HepG2 (cell line): ENCODE data around the gene MEX3D. TPM values are rescaled to one million over a fixed set of nuclear protein-coding genes. Genes with fewer than 3 reads are reported as not detected.

ENCODE experiments used
- CBX5 ChIP-seq: sonication (generic); formaldehyde crosslinking; IDR thresholded peaks from 2 replicates; pipeline ENCODE4 v1.4.0; 2020; ENCODE audit warnings: missing genetic modification reagents, borderline replicate concordance
- ESRRA ChIP-seq: sonication (generic); formaldehyde crosslinking; IDR thresholded peaks from 2 replicates; pipeline ENCODE4 v1.5.1; 2020; ENCODE audit warnings: mild to moderate bottlenecking, low read depth, missing genetic modification reagents
- HBP1 ChIP-seq: IDR thresholded peaks from 2 replicates; pipeline ENCODE4 v1.6.1; 2016; ENCODE audit warnings: low read depth, control low read depth
- JDP2 ChIP-seq: sonication (generic); formaldehyde crosslinking; IDR thresholded peaks from 2 replicates; pipeline ENCODE4 v1.8.1; 2022; ENCODE audit warnings: missing genetic modification reagents, borderline replicate concordance
- MIXL1 ChIP-seq: IDR thresholded peaks from 2 replicates; pipeline ENCODE4 v1.6.1; 2016
- NFKBIZ ChIP-seq: IDR thresholded peaks from 2 replicates; pipeline ENCODE4 v1.6.1; 2018; ENCODE audit warnings: missing genetic modification reagents, missing compliant biosample characterization
- NFRKB ChIP-seq: fragments of 450-650 bp; IDR thresholded peaks from 2 replicates; pipeline ENCODE4 v1.6.1; 2017
- SOX13 ChIP-seq, 3 experiments: fragments of 450-650 bp in 1 of 3; sonication (generic) in 1 of 3; formaldehyde crosslinking in 1 of 3; IDR thresholded peaks in 2 of 3; conservative IDR thresholded peaks in 1 of 3; 2 replicates each; pipeline versions ENCODE4 v1.5.0 to v1.6.1; 2016 to 2020; ENCODE audit warnings: antibody characterized with exemption in 1 of 3, mild to moderate bottlenecking in 1 of 3, missing compliant biosample characterization in 1 of 3, missing genetic modification reagents in 1 of 3, moderate library complexity in 1 of 3
- SRSF1 ChIP-seq: fragments of 200-400 bp; formaldehyde crosslinking; optimal IDR thresholded peaks from 2 replicates; pipeline ENCODE3; 2017; ENCODE audit warnings: mild to moderate bottlenecking, low read depth, low read length, moderate library complexity
- XRCC5 ChIP-seq: fragments of 200-400 bp; formaldehyde crosslinking; optimal IDR thresholded peaks from 2 replicates; pipeline ENCODE3; 2017; ENCODE audit warnings: mild to moderate bottlenecking, low read length
- ZBTB20 ChIP-seq: sonication (generic); formaldehyde crosslinking; IDR thresholded peaks from 2 replicates; pipeline ENCODE4 v1.8.1; 2023; ENCODE audit warnings: missing genetic modification reagents, low read depth, mild to moderate bottlenecking, borderline replicate concordance
- ZNF33B ChIP-seq: sonication (generic); formaldehyde crosslinking; IDR thresholded peaks from 2 replicates; pipeline ENCODE4 v1.5.1; 2020; ENCODE audit warnings: mild to moderate bottlenecking, missing genetic modification reagents
- ZNF781 ChIP-seq: sonication (generic); formaldehyde crosslinking; IDR thresholded peaks from 2 replicates; pipeline ENCODE4 v1.5.1; 2020; ENCODE audit warnings: borderline replicate concordance, mild to moderate bottlenecking, missing genetic modification reagents; ENCODE audit errors: not compliant biosample characterization
- ZSCAN29 ChIP-seq: sonication (generic); formaldehyde crosslinking; conservative IDR thresholded peaks from 2 replicates; pipeline ENCODE4 v1.4.0; 2020; ENCODE audit warnings: mild to moderate bottlenecking, missing genetic modification reagents
- polyA plus RNA-seq, 8 experiments: library from polyadenylated mRNA; depleted of rRNA in 3 of 8; stranded (reverse) in 7 of 8; unstranded in 1 of 8; fragments of >200 nt; fragmentation: Illumina TruSeq in 4 of 8; extraction: Trizol in 4 of 8; gene quantifications; 2 replicates each; pipeline versions ENCODE4 v1.2.1 to v1.2.3, GENCODE V29; 2011 to 2016; ENCODE audit warnings: low read depth in 4 of 8, missing spikeins in 1 of 8, mixed read lengths in 1 of 8; ENCODE audit not compliant: insufficient read depth in 1 of 8
- total RNA-seq, 5 experiments: library from RNA; depleted of rRNA; stranded (reverse); fragments of >200 nt; fragmentation: Illumina TruSeq; extraction: Trizol; gene quantifications; 2 replicates each; pipeline ENCODE4 v1.2.3, GENCODE V29; 2016; ENCODE audit warnings: low read depth in 1 of 5
- TF ChIP-seq, protein P1 (sequence below): sonication (generic); formaldehyde crosslinking; IDR thresholded peaks from 2 replicates; pipeline ENCODE4 v1.8.0; 2022; ENCODE audit warnings: missing genetic modification reagents, mild to moderate bottlenecking, inconsistent platforms, borderline replicate concordance
- TF ChIP-seq, protein P2 (sequence below): sonication (generic); formaldehyde crosslinking; IDR thresholded peaks from 2 replicates; pipeline ENCODE4 v1.4.0; 2020; ENCODE audit warnings: missing genetic modification reagents, borderline replicate concordance
- TF ChIP-seq, protein P3 (sequence below): sonication (generic); formaldehyde crosslinking; conservative IDR thresholded peaks from 2 replicates; pipeline ENCODE4 v1.8.0; 2022; ENCODE audit warnings: mild to moderate bottlenecking, moderate library complexity, missing genetic modification reagents
- TF ChIP-seq, protein P4 (sequence below): sonication (generic); formaldehyde crosslinking; IDR thresholded peaks from 2 replicates; pipeline ENCODE4 v1.8.1; 2022; ENCODE audit warnings: low read depth, mild to moderate bottlenecking, missing genetic modification reagents

The MEX3D gene
- total and polyA plus RNA-seq, 2 of the 13 experiments (the other 11 are each of a cell fraction or from before 2014, with no cell fraction given), result 3.6 to 17.1 TPM

- no peak for TF ChIP-seq SOX13 (IDR thresholded peaks at IDR 0.05)
- no peak for TF ChIP-seq SOX13 (CRISPR knock-in tag; conservative IDR thresholded peaks at IDR 0.05 in 1 of 2, IDR thresholded peaks at IDR 0.05 in 1 of 2)
- TF ChIP-seq, protein P1, sequence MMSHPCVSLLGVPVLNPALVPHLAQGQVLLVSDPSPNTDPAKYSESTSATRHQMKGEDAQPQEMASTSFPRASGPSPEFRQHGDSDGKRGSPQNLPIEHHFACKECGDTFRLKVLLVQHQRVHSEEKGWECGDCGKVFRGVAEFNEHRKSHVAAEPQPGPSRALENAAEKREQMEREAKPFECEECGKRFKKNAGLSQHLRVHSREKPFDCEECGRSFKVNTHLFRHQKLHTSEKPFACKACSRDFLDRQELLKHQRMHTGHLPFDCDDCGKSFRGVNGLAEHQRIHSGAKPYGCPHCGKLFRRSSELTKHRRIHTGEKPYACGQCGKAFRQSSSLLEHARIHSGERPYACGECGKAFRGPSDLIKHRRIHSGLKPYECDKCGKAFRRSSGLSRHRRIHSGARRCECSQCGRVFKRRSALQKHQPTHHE, result no peak
- TF ChIP-seq, protein P2, sequence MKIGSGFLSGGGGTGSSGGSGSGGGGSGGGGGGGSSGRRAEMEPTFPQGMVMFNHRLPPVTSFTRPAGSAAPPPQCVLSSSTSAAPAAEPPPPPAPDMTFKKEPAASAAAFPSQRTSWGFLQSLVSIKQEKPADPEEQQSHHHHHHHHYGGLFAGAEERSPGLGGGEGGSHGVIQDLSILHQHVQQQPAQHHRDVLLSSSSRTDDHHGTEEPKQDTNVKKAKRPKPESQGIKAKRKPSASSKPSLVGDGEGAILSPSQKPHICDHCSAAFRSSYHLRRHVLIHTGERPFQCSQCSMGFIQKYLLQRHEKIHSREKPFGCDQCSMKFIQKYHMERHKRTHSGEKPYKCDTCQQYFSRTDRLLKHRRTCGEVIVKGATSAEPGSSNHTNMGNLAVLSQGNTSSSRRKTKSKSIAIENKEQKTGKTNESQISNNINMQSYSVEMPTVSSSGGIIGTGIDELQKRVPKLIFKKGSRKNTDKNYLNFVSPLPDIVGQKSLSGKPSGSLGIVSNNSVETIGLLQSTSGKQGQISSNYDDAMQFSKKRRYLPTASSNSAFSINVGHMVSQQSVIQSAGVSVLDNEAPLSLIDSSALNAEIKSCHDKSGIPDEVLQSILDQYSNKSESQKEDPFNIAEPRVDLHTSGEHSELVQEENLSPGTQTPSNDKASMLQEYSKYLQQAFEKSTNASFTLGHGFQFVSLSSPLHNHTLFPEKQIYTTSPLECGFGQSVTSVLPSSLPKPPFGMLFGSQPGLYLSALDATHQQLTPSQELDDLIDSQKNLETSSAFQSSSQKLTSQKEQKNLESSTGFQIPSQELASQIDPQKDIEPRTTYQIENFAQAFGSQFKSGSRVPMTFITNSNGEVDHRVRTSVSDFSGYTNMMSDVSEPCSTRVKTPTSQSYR (CRISPR knock-in tag), result no peak
- TF ChIP-seq ZSCAN29, result no peak
- TF ChIP-seq ZNF33B (CRISPR knock-in tag), result peak; percentile 78; the same call in 1 of the 2 replicates
- no peak for TF ChIP-seq NFKBIZ (CRISPR knock-in tag)
- TF ChIP-seq HBP1 (CRISPR knock-in tag), result no peak
- TF ChIP-seq MIXL1 (CRISPR knock-in tag), result no peak
- TF ChIP-seq, protein P3, sequence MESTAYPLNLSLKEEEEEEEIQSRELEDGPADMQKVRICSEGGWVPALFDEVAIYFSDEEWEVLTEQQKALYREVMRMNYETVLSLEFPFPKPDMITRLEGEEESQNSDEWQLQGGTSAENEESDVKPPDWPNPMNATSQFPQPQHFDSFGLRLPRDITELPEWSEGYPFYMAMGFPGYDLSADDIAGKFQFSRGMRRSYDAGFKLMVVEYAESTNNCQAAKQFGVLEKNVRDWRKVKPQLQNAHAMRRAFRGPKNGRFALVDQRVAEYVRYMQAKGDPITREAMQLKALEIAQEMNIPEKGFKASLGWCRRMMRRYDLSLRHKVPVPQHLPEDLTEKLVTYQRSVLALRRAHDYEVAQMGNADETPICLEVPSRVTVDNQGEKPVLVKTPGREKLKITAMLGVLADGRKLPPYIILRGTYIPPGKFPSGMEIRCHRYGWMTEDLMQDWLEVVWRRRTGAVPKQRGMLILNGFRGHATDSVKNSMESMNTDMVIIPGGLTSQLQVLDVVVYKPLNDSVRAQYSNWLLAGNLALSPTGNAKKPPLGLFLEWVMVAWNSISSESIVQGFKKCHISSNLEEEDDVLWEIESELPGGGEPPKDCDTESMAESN (CRISPR knock-in tag), result 0 out of 2 replicates have a peak, but pooled peaks have one; percentile 31
- no peak for TF ChIP-seq NFRKB
- no peak for TF ChIP-seq ZNF781
- TF ChIP-seq, protein P4, sequence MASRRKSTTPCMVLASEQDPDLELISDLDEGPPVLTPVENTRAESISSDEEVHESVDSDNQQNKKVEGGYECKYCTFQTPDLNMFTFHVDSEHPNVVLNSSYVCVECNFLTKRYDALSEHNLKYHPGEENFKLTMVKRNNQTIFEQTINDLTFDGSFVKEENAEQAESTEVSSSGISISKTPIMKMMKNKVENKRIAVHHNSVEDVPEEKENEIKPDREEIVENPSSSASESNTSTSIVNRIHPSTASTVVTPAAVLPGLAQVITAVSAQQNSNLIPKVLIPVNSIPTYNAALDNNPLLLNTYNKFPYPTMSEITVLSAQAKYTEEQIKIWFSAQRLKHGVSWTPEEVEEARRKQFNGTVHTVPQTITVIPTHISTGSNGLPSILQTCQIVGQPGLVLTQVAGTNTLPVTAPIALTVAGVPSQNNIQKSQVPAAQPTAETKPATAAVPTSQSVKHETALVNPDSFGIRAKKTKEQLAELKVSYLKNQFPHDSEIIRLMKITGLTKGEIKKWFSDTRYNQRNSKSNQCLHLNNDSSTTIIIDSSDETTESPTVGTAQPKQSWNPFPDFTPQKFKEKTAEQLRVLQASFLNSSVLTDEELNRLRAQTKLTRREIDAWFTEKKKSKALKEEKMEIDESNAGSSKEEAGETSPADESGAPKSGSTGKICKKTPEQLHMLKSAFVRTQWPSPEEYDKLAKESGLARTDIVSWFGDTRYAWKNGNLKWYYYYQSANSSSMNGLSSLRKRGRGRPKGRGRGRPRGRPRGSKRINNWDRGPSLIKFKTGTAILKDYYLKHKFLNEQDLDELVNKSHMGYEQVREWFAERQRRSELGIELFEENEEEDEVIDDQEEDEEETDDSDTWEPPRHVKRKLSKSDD (CRISPR knock-in tag), result no peak
- no peak for TF ChIP-seq CBX5 (CRISPR knock-in tag)
- TF ChIP-seq ZBTB20 (CRISPR knock-in tag), result 0 out of 2 replicates have a peak, but pooled peaks have one; percentile 30
- TF ChIP-seq XRCC5, result no peak
- TF ChIP-seq JDP2 (CRISPR knock-in tag), result no peak
- peak; percentile 54; the same call in 1 of the 2 replicates for TF ChIP-seq ESRRA (CRISPR knock-in tag)
- peak; percentile 8 for TF ChIP-seq SRSF1
These were observed 24.8 kb upstream of the MEX3D start, which contains the start of gene MBD3 (continued) for GRCh38 chr19:1592755-1593500.
